Loucy (cell line): ENCODE measurements around the gene CES1.

Experiments
- EZH2phosphoT487 ChIP-seq: fragments of 200-600 bp; IDR thresholded peaks from 2 replicates; pipeline ENCODE4 v1.6.1; 2018; ENCODE audit warnings: antibody characterized with exemption, mild to moderate bottlenecking, moderate library complexity, borderline replicate concordance
- TF ChIP-seq, protein P1 (sequence below): fragments of 200-600 bp; sonication (generic); conservative IDR thresholded peaks from 2 replicates; pipeline ENCODE4 v1.5.1; 2014; ENCODE audit warnings: mild to moderate bottlenecking, antibody characterized with exemption, low read length

GRCh38 chr16:55861288-55861687, 28.4 kb upstream of the CES1 start:
- TF ChIP-seq, protein P1, sequence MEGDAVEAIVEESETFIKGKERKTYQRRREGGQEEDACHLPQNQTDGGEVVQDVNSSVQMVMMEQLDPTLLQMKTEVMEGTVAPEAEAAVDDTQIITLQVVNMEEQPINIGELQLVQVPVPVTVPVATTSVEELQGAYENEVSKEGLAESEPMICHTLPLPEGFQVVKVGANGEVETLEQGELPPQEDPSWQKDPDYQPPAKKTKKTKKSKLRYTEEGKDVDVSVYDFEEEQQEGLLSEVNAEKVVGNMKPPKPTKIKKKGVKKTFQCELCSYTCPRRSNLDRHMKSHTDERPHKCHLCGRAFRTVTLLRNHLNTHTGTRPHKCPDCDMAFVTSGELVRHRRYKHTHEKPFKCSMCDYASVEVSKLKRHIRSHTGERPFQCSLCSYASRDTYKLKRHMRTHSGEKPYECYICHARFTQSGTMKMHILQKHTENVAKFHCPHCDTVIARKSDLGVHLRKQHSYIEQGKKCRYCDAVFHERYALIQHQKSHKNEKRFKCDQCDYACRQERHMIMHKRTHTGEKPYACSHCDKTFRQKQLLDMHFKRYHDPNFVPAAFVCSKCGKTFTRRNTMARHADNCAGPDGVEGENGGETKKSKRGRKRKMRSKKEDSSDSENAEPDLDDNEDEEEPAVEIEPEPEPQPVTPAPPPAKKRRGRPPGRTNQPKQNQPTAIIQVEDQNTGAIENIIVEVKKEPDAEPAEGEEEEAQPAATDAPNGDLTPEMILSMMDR = no peak
- no peak for TF ChIP-seq EZH2phosphoT487
